Thyroid gland (tissue), 4 donors: ENCODE data around the gene POU3F3.

ENCODE experiments used
- CTCF ChIP-seq, 6 experiments: fragments of 200-600 bp in 3 of 6; fragments of 450-650 bp in 3 of 6; sonication (generic) in 3 of 6; IDR thresholded peaks; one replicate each; pipeline ENCODE4 v1.5.1; 2016 to 2019; ENCODE audit warnings: antibody characterized with exemption in 6 of 6, mild to moderate bottlenecking in 2 of 6, inconsistent platforms in 1 of 6, moderate library complexity in 1 of 6
- POLR2A ChIP-seq, 2 donors: fragments of 450-650 bp; IDR thresholded peaks; one replicate each; pipeline ENCODE4 v1.6.1; 2017; ENCODE audit warnings: antibody characterized with exemption in 2 of 2, mild to moderate bottlenecking in 2 of 2, moderate library complexity in 1 of 2

- TF ChIP-seq POLR2A (IDR thresholded peaks at IDR 0.05) (no peak), CTCF (IDR thresholded peaks at IDR 0.05) (no peak)
Observed at GRCh38 chr2:104826016-104826415, 27.9 kb upstream of the POU3F3 start.
